ENCODE results near the gene DAPK1.

The DAPK1 gene

GRCh38 chr9:87520172-87520683 lies 22.6 kb downstream of the DAPK1 start:
- TF ChIP-seq CTCF (IDR thresholded peaks at IDR 0.05; ENCODE audit: low read depth, low read length, missing control alignments): no peak
- no peak overlapping the region for H3K4me3 ChIP-seq (ENCODE audit: low read depth, low read length)
- in situ Hi-C loops (cut with HindIII; ENCODE audit: low sequenced_read_pairs): no loop called here
- DNase-seq (ENCODE audit: low read depth): no peak

- no peak for TF ChIP-seq CTCF (IDR thresholded peaks at IDR 0.05; ENCODE audit: low read depth, low read length, missing control alignments)
- H3K4me3 ChIP-seq (ENCODE audit: low read depth, low read length): no peak overlapping the region
- in situ Hi-C loops (cut with HindIII; ENCODE audit: low sequenced_read_pairs): no loop called here
- DNase-seq (ENCODE audit: low read depth): no peak
Measured at GRCh38 chr9:87521834-87522233, 24.2 kb downstream of the DAPK1 start.

GRCh38 chr9:87524061-87524460 lies 26.4 kb downstream of the DAPK1 start:
- no peak for DNase-seq (ENCODE audit: low read depth)
- no peak overlapping the region for H3K4me3 ChIP-seq (ENCODE audit: low read depth, low read length)
- in situ Hi-C loops (cut with HindIII; ENCODE audit: low sequenced_read_pairs): no loop called here
- TF ChIP-seq CTCF (IDR thresholded peaks at IDR 0.05; ENCODE audit: low read depth, low read length, missing control alignments): no peak

- in situ Hi-C loops (cut with HindIII; ENCODE audit: low sequenced_read_pairs): no loop called here
- no peak for DNase-seq (ENCODE audit: low read depth)
- TF ChIP-seq CTCF (IDR thresholded peaks at IDR 0.05; ENCODE audit: low read depth, low read length, missing control alignments): no peak
- no peak overlapping the region for H3K4me3 ChIP-seq (ENCODE audit: low read depth, low read length)
Measured at GRCh38 chr9:87525546-87526303, 28.1 kb downstream of the DAPK1 start.

- TF ChIP-seq CTCF (IDR thresholded peaks at IDR 0.05; ENCODE audit: low read depth, low read length, missing control alignments): no peak
- H3K4me3 ChIP-seq (ENCODE audit: low read depth, low read length): no peak overlapping the region
- DNase-seq (ENCODE audit: low read depth): no peak
- in situ Hi-C loops (cut with HindIII; ENCODE audit: low sequenced_read_pairs): no loop called here
Measured at GRCh38 chr9:87527211-87527916, 29.7 kb downstream of the DAPK1 start.

GRCh38 chr9:87528969-87529368 lies 31.3 kb downstream of the DAPK1 start:
- no peak for DNase-seq (ENCODE audit: low read depth)
- H3K4me3 ChIP-seq (ENCODE audit: low read depth, low read length): no peak overlapping the region
- TF ChIP-seq CTCF (IDR thresholded peaks at IDR 0.05; ENCODE audit: low read depth, low read length, missing control alignments): no peak
- in situ Hi-C loops (cut with HindIII; ENCODE audit: low sequenced_read_pairs): no loop called here
